Fibroblast of lung (primary cell): Measurements from ENCODE around the gene SLC25A34. TPM values are rescaled to one million over a fixed set of nuclear protein-coding genes. Genes with fewer than 3 reads are reported as not detected.

Experiments
- DNase-seq, 2 donors: peaks; one replicate each; pipeline versions ENCODE4 v3.0.0 to v3.0.0-alpha.2; 2010; ENCODE audit warnings: low read depth in 2 of 2
- H2AFZ ChIP-seq: 2 replicates; pipeline ENCODE4 v1.5.1; 2012; ENCODE audit warnings: low read length, control low read depth, inconsistent platforms
- H3K27ac ChIP-seq: 2 replicates; pipeline ENCODE4 v1.5.1; 2011; ENCODE audit warnings: low read length, control low read depth; ENCODE audit not compliant: insufficient read depth
- H3K27me3 ChIP-seq: 2 replicates; pipeline ENCODE4 v1.5.1; 2011; ENCODE audit warnings: mild to moderate bottlenecking, low read length; ENCODE audit not compliant: control insufficient read depth, insufficient read depth
- H3K36me3 ChIP-seq: 2 replicates; pipeline ENCODE4 v1.5.1; 2011; ENCODE audit warnings: low read length; ENCODE audit not compliant: control insufficient read depth, insufficient read depth
- H3K4me1 ChIP-seq: 2 replicates; pipeline ENCODE4 v1.5.1; 2011; ENCODE audit warnings: low read length; ENCODE audit not compliant: control insufficient read depth, insufficient read depth; ENCODE audit errors: extremely low read depth
- H3K4me2 ChIP-seq: 2 replicates; pipeline ENCODE4 v1.5.1; 2011; ENCODE audit warnings: low read length, control low read depth; ENCODE audit not compliant: insufficient read depth; ENCODE audit errors: extremely low read depth
- H3K4me3 ChIP-seq, 4 experiments: fragments of 200-600 bp in 1 of 4; sonication (generic) in 1 of 4; replicated peaks in 1 of 4; 2 replicates each; pipeline ENCODE4 v1.5.1; 2011 to 2016; ENCODE audit warnings: low read length in 4 of 4, low read depth in 3 of 4, mild to moderate bottlenecking in 3 of 4, control low read depth in 2 of 4, inconsistent platforms in 1 of 4, mixed read lengths in 1 of 4; ENCODE audit not compliant: insufficient read depth in 1 of 4; ENCODE audit errors: control extremely low read depth in 1 of 4
- H3K79me2 ChIP-seq: 2 replicates; pipeline ENCODE4 v1.5.1; 2012; ENCODE audit warnings: mild to moderate bottlenecking, low read length, inconsistent platforms; ENCODE audit not compliant: control insufficient read depth, insufficient read depth
- H3K9ac ChIP-seq: 2 replicates; pipeline ENCODE4 v1.5.1; 2011; ENCODE audit warnings: mild to moderate bottlenecking, low read length, control low read depth; ENCODE audit not compliant: insufficient read depth
- H3K9me3 ChIP-seq: 2 replicates; pipeline ENCODE4 v1.5.1; 2012; ENCODE audit warnings: low read depth, low read length; ENCODE audit not compliant: control insufficient read depth, insufficient read depth
- H4K20me1 ChIP-seq: 2 replicates; pipeline ENCODE4 v1.5.1; 2011; ENCODE audit warnings: low read length; ENCODE audit not compliant: control insufficient read depth, insufficient read depth; ENCODE audit errors: extremely low read depth
- CTCF ChIP-seq, 2 donors: IDR thresholded peaks in 1 of 2; conservative IDR thresholded peaks in 1 of 2; 1 replicate in 1 of 2; 2 replicates in 1 of 2; pipeline ENCODE4 v1.5.1; 2011 to 2012; ENCODE audit warnings: low read length in 2 of 2, control low read depth in 1 of 2, inconsistent platforms in 1 of 2, low read depth in 1 of 2, mild to moderate bottlenecking in 1 of 2
- EZH2 ChIP-seq: IDR thresholded peaks from 2 replicates; pipeline ENCODE4 v1.5.1; 2012; ENCODE audit warnings: low read length, control low read depth, mild to moderate bottlenecking; ENCODE audit errors: missing control alignments
- polyA plus RNA-seq, 2 donors: library from polyadenylated mRNA; depleted of rRNA in 1 of 2; stranded (reverse) in 1 of 2; unstranded in 1 of 2; fragments of >200 nt; gene quantifications; 2 replicates each; pipeline ENCODE4 v1.2.1, GENCODE V29; 2011 to 2012; ENCODE audit warnings: missing spikeins in 1 of 2
- total RNA-seq: library from RNA; depleted of rRNA; stranded (reverse); fragments of >200 nt; gene quantifications from 2 replicates; pipeline ENCODE4 v1.2.1, GENCODE V29; 2014

SLC25A34 gene
- total and polyA plus RNA-seq, 2 donors (not counting 1 experiment from before 2014, with no cell fraction given) = 0.35 to 0.83 TPM

GRCh38 chr1:15733726-15734226, 2.3 kb upstream of the SLC25A34 start:
- Histone ChIP-seq H3K27ac (no peak overlapping the region), H3K9me3 (no peaks in the 10 kb centered on the region), H4K20me1 (no peaks in the 10 kb centered on the region), H3K4me1 (no peaks in the 10 kb centered on the region), H3K79me2 (no peaks in the 10 kb centered on the region), H3K27me3 (no peaks in the 10 kb centered on the region), H3K36me3 (peaks cover 41% of the 10 kb centered on the region), H2AFZ (no peak overlapping the region), H3K9ac (no peak overlapping the region), H3K4me2 (no peak overlapping the region), H3K4me3 (no peak overlapping the region)
- no peak for DNase-seq
- TF ChIP-seq EZH2 (no peak), CTCF (conservative IDR thresholded peaks at IDR 0.05 in 1 of 2, IDR thresholded peaks at IDR 0.05 in 1 of 2; ENCODE audit: low read depth in 1 of 2, low read length in 2 of 2) (no peak)

GRCh38 chr1:15734296-15734695, 1.8 kb upstream of the SLC25A34 start:
- Histone ChIP-seq H3K79me2 (no peaks in the 10 kb centered on the region), H3K36me3 (peaks cover 36% of the 10 kb centered on the region), H2AFZ (no peak overlapping the region), H3K4me1 (no peaks in the 10 kb centered on the region), H3K4me2 (no peak overlapping the region), H3K27ac (no peak overlapping the region), H3K9ac (no peak overlapping the region), H3K4me3 (no peak overlapping the region), H3K9me3 (no peaks in the 10 kb centered on the region), H3K27me3 (no peaks in the 10 kb centered on the region), H4K20me1 (no peaks in the 10 kb centered on the region)
- TF ChIP-seq EZH2 (no peak), CTCF (conservative IDR thresholded peaks at IDR 0.05 in 1 of 2, IDR thresholded peaks at IDR 0.05 in 1 of 2; ENCODE audit: low read depth in 1 of 2, low read length in 2 of 2) (no peak)
- DNase-seq = no peak

- H3K4me2 ChIP-seq = no peak overlapping the region
- no peaks in the 10 kb centered on the region for H3K9me3 ChIP-seq
- DNase-seq = no peak
- no peaks in the 10 kb centered on the region for H3K27me3 ChIP-seq
- no peak for TF ChIP-seq CTCF (conservative IDR thresholded peaks at IDR 0.05 in 1 of 2, IDR thresholded peaks at IDR 0.05 in 1 of 2; ENCODE audit: low read depth in 1 of 2, low read length in 2 of 2)
- TF ChIP-seq EZH2 = no peak
- H2AFZ ChIP-seq = no peak overlapping the region
- H3K9ac ChIP-seq = no peak overlapping the region
- H3K36me3 ChIP-seq = peaks cover 32% of the 10 kb centered on the region
- no peaks in the 10 kb centered on the region for H4K20me1 ChIP-seq
- H3K4me3 ChIP-seq = no peak overlapping the region
- no peak overlapping the region for H3K27ac ChIP-seq
- no peaks in the 10 kb centered on the region for H3K4me1 ChIP-seq
- no peaks in the 10 kb centered on the region for H3K79me2 ChIP-seq
Measured at GRCh38 chr1:15734901-15735300, 1.2 kb upstream of the SLC25A34 start.
